GM19025 (cell line): ENCODE measurements around the gene TRAF5.
"Not testable (repeated sequence)": the region's sequence is repeated elsewhere in the genome, so short reads cannot be mapped to it uniquely, and the experiment has no call there.

ENCODE experiments used
- ATAC-seq: cut with Tn5 transposase; IDR thresholded peaks from one replicate; pipeline ENCODE4 v1.9.1; 2021; ENCODE audit warnings: mild to moderate bottlenecking, low read depth, moderate library complexity; ENCODE audit not compliant: unreplicated experiment

The TRAF5 gene

GRCh38 chr1:211344152-211344618 lies 17.6 kb downstream of the TRAF5 start:
- ATAC-seq: no peak

DNA sequence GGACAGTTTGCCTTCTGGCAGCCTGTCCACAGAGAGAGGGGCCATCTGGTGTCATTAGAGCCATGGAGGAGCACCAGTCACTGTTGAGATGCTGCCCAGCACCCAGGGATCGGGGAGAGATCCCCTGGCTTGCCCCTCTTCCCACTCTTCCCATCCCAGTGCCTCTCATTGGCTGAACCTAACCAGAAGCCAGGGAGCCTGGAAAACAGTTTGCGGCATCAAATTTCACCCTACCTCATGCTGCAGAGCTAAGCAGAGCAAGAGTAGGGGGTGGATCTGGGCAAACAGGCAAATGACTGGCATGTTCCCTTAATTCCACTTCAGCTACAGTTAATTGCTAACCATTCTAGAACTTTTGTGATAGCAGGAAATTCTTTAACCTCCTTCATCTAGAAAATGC lies 19.1 kb downstream of the TRAF5 start:
- ATAC-seq: no peak

GRCh38 chr1:211347077-211347844 lies 20.6 kb downstream of the TRAF5 start:
- no peak for ATAC-seq

DNA sequence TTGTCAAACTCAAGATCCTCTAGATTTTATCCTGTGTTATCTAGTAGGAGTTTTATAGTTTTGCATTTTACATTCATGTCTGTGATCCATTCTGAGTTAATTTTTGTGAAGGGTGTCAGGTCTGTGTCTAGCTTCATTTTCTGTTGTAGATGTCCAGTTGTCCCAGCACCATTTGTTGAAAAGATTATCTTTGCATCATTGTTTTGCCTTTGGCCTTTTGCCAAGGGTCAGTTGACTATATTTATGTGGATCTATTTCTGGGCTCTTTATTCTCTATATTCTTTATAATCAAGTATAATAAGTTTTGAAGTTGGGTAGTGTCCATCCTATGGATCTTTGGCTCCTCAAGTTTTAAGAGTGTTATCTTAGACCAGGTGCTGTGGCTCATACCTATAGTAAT lies 21.9 kb downstream of the TRAF5 start:
- no peak for ATAC-seq

DNA sequence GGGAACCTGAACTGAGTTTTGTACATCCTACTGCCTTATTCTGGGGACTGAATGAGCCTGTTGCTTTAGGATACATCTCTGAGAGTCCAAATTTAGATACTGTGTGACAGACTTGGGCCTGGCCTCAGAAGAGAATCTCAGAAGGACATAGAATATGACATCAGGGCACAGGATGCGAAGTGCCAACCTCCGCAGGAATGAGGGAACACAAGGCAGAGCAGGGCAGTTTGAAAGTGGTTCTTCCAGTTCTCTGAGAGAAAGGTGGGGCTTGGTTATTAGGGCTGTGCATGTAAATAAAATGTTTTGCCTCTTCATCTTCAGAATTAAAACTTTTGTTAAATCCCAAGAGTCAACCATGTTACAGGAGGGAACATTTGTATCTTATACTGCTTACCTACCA lies 23.1 kb downstream of the TRAF5 start:
- ATAC-seq: no peak

- not testable (repeated sequence) for ATAC-seq
Measured at GRCh38 chr1:211352055-211352454, 25.4 kb downstream of the TRAF5 start.

GRCh38 chr1:211352465-211352864 lies 25.8 kb downstream of the TRAF5 start:
- no peak for ATAC-seq

- peak; percentile 76 for ATAC-seq
Measured at GRCh38 chr1:211352985-211353515, 26.4 kb downstream of the TRAF5 start.

DNA sequence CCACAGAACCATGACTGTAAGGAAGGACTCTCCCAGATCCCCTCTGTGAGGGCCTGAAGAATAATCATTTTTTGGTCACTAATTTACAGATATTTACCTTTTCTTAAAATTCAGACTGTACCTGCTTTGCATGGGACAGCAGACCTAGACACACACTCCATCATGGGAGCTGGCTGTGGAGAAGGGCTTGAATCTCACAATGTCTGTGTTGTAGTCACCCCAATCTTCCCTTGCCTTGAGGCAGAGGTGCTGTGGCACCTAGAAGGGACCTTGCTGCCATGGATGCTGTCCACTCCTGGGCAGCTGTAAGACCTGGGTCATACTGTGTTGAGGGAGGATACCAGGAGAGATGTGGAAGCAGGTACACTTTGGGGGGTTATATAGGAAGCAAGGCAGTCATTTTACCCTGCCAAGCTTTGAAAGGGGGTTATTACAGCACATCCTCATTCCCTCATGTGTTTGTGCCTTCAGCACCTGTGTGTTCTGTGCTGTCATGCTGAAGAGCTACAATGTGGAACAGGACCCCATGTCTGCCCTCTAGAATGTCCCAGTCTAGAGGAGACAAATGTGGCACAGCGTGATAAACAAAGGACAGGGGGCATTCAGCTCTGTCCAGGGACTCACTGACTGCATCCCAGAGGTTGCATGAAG lies 27.1 kb downstream of the TRAF5 start:
- ATAC-seq: peak; percentile 4

DNA sequence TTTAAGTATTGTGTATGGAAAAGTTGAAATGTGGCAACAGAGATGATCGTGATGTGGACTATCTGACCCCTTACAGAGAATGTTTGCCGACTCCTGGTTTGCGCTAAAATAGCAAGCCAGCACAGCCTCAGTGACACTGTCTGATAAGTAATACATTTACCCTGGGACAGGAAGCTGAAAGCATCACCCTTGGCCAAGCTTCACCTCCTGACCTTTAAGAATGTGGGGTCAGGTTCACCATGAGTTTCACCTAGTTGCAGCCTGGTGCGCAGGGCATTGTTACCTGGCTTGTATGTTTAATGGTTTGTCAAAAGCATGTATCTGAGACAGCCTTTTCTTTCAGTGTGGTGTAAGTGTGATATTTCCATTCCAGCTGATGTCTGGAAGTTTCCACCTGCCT lies 29.2 kb downstream of the TRAF5 start:
- no peak for ATAC-seq

DNA sequence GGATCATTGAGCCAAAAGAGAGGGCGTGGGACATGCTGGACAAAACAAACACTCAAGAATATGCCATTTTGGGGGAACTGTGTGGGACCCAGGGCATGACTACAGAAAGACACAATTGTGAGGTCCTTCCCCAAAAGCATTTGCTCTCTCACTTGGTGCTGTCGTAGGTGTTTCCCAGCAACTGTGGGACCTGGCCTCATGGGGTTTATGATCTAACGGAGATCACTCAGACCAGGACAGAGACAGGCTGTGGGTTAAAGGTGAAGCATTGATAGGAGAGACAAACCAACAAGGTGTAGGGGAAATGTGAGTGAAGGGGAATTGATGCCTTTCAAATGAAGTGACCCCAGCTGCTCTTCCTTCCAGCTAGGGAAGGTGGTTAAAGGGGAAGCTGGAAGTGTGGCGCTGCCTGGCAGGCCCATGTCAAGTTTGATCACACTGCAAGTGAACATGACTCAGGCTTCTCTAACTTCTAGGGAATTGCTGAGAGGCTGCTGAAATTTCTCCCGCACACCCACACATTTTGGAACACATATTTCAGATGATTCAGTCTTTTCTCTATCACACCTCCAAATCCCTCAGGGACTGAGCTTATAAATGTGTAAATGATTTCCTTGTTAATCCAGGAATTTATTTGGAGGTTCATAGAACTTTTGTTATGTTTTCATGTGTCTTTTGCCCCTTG lies 30.2 kb downstream of the TRAF5 start:
- ATAC-seq: no peak

DNA sequence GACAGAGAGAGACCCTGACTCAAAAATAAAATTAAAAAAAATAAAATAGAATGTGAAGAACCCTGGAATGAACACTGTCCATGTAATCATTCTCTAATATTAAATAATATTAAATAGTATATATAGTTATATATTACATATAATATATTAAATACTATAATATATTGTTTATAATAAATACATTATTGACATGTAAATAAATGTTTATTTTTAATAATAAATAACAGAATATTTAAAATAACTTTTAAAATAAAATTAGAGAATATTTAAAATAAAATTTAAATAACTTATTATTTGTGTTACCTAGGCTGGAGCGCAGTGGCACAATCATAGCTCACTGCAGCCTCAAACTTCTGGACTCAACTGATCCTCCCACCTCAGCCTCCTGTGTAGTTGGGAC lies 32.1 kb downstream of the TRAF5 start:
- no peak for ATAC-seq

DNA sequence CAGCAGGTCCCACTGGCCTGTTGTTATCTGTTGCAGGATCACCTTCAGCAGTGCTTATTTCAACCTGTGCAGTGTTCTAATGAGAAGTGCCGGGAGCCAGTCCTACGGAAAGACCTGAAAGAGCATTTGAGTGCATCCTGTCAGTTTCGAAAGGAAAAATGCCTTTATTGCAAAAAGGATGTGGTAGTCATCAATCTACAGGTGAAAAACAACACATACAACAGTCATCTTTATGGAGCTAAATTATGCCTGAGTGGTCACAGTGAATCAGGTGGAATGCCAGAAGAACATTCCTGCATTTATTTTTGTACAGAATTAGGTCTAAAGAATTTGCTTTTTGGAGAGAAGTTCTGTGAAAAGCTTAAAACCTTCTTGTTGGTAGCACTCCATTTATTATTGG lies 33.2 kb downstream of the TRAF5 start:
- no peak for ATAC-seq

GRCh38 chr1:211361202-211361601 lies 34.6 kb downstream of the TRAF5 start:
- no peak for ATAC-seq

GRCh38 chr1:211369640-211370039 lies 43.0 kb downstream of the TRAF5 start:
- no peak for ATAC-seq

DNA sequence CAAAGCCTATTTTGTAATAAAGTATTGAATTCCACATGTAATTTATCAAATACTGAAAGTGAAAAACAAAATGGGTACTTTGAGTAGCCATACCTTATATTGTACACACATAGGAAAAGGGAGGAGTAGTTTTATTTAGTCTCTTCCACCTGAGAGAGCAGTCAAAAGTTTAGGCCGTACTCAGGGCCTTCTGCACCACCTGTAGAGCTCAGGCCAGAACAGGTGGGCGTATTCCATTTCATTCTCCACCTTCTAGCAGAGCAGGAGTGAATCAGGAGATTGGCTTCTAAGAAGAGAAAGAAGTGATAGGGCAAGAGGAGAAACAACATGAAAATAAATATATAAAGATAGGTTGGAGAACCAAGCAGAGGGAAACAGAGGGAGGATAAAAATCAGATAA lies 44.0 kb downstream of the TRAF5 start:
- no peak for ATAC-seq

DNA sequence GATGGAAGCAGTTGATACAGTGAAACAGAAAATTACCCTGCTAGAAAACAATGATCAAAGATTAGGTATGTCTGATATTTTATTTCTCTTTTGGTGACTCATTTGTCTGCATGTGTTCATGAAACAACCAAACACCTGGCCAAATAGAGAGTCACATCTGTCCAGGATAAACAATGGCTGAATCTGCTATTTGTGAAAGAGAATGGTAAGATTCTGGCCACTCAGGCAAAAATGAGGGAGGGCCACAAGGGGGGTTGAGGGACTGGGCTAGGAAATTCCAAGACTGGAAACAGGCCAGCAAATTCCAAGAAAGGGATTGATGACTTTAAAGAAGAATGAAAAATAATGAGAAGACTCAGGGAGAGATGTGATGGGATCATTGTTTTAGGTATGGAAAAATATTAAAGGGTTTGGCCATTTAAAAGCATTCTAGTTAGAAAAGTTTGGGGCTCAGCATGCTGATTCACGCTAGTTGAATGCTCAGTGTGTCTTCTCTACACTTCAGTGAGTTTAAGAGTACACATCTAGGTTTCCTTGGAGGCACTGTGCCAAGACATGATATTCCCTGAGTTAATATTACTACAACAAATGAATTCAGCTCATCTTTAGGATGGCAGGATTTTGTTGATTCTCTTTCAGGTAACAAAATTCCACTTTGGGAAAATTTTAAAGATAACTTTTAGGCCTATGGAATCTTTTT lies 44.9 kb downstream of the TRAF5 start:
- no peak for ATAC-seq

- no peak for ATAC-seq
Measured at GRCh38 chr1:211372463-211372862, 45.8 kb downstream of the TRAF5 start.

DNA sequence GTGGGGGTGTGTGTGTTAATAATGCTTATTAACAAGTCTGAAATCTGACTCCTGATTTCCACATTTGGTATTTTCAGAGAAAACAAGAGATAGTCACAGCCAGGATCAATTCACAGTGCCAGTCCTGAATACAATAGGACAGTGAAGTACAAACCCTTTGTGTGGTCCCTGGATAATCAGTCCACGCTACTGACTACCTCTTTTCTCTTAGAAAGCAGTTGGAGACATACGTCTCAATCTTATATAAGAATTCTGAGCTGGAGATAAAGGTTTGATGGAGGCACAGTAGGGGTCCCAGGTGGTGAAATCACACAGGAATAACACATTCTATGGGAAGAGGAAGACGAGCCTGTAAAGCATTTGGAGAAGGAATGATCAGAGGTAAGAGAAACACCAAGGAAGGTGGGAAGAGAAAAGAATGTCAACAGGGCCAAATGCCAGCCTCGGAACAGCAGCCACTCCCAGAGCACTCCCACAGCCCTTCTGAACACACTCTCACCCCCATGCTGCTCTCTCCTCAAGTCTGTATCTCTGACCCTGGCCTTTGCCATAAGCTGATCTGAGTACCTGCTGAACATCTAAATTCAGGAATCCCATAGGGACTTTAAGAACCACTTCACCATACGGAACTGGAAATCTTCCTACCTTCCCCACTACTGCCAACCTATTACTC lies 48.6 kb downstream of the TRAF5 start:
- no peak for ATAC-seq

GRCh38 chr1:211375949-211376348 lies 49.3 kb downstream of the TRAF5 start:
- no peak for ATAC-seq
